CD4-positive, alpha-beta T cell treated with Interferon gamma for 1 hour (primary cell): ENCODE measurements around the gene ADTRP.
A peak's percentile ranks its signal among the peaks of the same experiment; 100 is the strongest.

ENCODE experiments used
- DNase-seq: peaks from one replicate; pipeline ENCODE4 v3.0.0-alpha.2; 2020

Gene ADTRP

DNA sequence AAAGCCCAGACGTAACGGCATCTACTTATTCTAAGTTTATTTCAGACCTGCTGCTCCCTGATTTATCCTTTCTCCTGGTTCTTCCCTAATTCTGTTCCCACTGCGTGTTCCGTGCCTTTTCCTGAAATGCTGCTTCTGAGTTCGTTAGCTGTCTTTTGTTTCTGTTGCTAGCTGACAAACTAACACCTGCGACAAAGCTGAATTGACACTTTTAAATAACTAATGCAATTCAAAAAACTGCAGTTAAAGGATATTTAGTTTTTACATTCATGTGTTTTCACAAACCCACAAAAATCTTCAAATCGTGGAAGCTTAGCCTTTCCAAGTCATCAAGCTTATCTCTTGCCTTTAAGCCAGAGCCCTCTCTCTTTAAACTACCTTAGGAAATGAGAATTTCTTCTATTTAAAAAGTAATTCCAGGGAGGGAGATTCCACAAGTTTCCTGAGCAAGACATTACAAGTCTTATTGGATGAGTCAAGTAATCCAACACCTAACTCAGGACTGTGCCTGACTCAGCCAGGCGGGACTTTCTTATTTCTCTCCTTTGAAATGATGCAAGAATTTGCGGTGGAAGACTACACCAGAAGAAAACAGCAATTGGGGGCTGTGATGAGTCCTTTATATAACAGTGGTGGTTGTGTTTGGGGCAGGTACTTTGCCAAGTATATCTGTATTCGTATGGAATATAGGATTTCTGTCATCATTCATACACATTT lies 6.3 kb downstream of the ADTRP start:
- no peak for DNase-seq

DNA sequence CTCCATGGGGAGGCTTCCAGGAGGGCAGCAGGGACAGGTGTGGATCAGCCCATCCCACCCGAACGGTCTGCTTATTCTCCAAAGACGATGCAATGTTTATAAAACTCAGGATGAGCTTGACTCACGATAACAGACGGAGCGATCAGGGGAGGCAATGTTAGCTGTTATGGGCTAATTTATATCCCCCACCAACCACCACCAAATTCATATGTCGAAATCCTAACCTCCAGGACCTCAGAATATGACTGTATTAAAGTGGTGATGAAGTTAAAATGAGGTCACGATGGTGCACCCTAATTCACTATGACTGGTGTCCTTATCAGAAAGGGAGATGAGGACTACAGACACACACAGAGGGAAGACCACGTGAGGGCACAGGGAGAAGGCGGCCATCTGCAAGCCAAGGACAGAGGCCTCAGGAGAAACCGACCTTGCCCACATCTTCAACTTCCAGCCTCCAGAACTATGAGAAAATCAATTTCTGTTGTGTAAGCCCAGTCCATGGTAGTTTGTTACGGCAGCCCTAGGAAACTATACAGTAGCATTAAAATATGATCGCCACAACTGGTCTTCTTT lies 7.0 kb downstream of the ADTRP start:
- DNase-seq, result no peak

DNA sequence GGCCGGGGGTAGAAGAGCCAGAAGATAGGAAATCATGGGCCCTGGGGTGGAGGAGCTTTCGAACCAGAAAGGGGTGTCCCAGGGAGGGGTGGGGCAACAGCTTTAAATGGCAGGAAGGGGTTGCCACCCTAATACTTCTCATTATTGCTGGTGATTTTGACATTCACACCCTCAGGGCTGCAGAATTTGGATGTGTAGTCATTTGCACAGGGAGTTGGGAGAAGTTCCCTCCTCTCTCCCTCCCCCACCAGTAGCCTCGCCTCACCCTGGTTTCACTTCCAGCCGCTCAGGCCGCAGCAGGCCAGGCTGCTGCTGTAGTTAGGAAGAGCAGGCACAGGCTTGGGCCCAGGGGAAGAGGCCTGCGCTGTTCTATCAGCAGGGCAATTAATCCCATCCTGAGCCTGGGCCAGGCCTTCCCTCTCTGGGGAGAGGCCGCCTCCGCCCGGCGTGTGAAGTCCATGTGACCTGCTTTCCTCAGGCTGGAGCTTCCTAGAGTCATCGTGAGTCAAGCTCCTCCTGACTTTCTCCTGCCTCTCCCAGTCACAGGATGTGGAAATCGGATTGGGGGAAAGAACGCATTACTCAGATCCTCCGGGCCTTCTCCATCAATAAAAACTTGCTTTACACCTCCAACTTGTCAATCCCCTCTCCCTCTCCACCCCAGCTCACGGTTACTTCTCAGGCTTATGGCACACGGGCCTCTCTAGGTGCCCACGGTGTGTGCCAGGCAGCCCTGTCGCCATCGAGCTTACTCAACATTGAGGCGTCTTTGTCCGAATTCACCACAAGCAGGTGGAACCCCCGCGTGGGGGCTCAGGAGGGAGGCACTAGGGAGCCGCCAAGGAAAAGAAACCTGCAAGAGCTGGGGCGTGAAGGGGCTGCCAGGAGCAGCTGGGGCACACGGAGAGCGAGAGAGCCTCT lies 7.8 kb downstream of the ADTRP start:
- peak; percentile 54 for DNase-seq

GRCh38 chr6:11769811-11770545 lies 8.6 kb downstream of the ADTRP start:
- no peak for DNase-seq

GRCh38 chr6:11769244-11769643 lies 9.4 kb downstream of the ADTRP start:
- DNase-seq, result no peak

- no peak for DNase-seq
These were observed 10.4 kb downstream of the ADTRP start for GRCh38 chr6:11767978-11768756.

GRCh38 chr6:11767458-11767857 lies 11.1 kb downstream of the ADTRP start:
- DNase-seq, result no peak

DNA sequence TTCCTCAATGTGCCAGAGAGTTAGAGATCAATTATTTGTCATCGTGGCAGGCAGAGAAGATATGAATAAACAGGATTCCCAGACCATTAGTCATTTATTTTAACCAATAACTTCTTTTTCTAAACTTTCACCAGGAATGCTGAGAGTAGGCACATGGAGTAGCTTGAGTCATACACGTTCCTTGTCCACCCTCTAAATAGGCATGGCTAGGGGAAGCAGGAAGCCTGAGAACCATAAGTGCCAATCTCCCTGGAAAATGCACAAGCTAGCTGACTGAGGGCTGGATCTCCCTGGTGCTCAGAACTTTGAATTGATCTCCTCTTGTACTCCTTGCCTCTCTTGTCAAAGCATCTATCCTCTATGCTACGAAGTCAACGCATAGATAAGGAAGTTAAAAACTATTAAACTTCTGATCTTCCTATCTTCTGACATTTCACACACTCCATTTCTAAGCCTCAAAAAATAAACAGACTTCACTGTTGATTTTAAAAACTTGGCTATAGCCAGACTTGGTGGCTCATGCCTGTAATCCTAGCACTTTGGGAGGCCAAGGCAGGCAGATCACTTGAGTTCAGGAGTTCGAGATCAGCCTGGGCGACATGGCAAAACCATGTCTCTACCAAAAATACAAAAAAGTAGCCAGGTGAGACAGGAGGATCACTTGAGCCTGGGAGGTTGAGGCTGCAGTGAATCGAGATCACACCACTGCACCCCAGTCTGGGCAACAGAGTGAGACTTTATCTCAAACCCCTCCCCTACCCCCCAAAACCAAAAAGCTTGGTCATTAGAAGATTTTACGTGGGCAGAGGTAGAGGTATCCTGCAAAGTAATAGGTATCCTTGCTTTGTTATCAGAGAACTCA lies 11.8 kb downstream of the ADTRP start:
- no peak for DNase-seq

- no peak for DNase-seq
These were observed 12.6 kb downstream of the ADTRP start for GRCh38 chr6:11766043-11766442.

DNA sequence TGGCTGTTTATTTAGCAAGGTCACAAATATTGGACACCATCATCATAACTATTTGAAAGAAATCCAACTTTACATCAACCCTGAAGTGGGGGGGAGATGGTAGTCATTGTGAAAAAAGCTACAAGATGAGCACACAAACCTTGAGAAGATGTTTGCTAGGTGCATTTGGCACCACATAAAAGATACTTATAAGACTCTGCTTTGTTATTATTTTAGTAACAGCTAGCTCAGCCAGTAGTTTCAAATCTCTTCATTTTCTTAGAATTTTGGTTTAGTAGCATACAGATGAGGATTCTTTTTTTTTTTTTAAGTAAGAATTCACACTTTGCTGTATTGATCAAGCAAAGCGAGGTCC lies 14.4 kb downstream of the ADTRP start:
- no peak for DNase-seq

DNA sequence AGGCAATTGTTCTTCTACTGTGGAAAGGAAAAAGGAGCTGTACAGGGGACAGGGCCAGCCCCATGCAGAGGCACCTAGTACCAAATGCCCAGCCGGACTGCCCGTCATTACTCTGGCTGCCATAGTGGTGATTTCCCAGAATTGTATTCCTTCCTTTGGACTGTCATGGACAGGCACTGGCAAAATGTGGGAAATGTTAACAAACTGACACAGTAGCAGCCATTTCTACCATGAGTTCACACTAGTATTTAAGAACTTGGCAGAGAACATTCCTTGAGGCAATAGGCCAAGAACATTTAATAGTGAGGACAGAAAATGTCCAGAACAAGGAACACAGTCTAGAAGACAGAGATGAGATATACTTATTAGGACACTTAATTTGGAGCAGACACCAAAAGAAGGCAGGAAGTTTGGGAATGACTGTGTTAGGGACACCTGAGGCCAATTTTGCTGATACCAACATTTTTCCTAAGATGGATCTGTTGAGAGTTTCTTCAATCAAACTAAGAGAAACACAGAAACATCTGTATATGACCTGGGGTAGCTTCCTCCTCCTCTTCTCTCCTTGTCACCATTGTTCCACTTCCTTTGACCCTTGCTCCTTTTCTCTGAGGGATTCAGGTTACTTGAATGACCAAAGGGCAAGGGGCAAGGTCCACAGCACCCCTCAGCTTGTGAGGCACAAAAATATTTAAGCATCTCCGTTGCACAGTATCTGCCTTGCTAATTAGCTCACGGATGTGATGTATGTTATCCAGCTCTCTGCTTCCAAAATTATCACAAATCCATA lies 14.9 kb downstream of the ADTRP start:
- DNase-seq, result no peak

DNA sequence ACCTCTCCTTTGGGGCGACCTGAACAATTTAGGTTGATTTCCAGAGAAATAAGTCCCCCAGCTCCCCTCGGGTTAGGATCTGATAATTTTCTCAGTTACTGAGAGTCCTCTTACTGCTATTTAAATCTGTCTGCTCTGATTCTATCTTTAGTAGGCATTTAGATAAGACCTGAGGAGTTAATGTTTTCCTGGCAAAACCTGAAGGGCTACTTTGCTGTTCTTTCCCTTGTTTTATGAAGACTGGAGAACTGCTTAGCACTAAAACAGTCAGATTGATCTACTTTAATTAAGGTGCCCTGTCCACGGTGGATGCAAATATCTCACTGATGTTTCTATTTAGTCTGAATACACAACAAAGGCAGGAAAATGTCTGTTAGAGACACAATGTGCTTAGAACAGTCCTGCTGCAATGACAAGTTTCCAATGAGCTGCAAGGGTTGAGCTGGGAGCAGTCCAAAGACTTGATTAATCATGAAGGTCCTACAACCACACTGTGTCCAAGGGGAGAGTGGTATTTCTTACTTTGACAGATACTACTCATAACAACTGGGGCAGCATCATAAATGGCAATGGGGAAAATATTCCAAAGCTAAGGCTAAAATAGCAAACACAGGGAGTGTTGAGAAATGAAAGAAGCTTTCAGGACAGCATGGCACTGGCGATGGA lies 15.7 kb downstream of the ADTRP start:
- no peak for DNase-seq

DNA sequence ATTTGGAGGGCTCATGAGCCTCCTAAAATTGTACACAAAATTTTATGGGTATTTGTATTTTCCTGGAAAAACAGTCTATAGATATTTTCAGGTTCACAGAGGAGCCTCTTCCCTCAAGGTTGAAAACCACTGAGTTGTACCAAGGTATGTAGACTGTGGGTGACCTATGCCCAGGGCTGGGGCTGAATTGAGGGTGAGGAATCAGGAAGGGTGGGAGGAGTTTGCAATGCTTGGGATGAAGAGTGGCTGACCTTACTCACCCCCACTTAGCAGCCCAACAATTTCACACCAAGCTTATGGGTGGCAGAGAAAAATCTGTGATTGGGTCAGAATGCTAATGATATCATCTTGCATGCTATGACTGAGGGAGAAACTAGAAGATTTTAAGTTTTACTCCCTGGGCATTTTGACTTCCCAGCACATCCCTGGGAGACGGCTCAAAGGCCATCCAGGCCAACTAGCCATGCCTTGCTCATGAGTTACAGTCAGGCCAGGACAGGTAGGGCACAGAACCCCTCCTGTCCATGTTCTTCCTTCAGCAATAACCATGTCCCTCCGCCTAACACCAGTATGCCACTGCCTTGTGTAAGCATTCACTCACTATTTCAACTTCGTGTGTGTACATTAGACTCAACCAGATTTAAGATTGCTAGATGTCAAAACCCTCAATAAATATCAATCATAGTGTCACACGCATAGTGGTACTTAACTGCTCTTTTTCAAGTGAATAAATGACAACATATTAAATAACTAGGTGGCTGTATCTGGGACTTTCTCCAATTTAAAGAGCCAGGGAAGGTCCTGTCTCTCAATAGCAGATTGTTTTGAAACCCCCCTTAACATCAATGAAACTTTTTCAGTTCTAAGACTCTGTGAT lies 16.6 kb downstream of the ADTRP start:
- no peak for DNase-seq

DNA sequence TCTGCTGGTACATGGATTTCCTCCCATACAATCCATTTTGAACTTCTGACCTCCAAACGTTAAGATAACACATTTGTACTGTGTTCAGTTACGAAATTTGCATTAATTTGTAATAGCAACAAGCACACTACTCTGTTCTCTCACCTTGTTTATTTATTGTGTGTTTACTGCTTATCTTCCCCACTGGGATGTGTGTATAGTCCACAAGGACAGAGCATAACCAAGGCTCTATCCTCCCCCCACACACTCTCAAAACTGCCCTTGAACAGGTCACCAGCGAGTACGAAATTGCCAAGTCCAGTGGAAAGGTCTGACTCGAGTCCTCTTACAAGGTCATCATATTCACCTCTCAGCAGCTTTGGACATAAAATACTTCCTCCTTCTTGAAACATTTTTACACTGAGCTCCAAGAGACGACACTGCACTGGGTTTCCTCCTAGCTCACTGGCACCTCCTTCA lies 18.6 kb downstream of the ADTRP start:
- no peak for DNase-seq

DNA sequence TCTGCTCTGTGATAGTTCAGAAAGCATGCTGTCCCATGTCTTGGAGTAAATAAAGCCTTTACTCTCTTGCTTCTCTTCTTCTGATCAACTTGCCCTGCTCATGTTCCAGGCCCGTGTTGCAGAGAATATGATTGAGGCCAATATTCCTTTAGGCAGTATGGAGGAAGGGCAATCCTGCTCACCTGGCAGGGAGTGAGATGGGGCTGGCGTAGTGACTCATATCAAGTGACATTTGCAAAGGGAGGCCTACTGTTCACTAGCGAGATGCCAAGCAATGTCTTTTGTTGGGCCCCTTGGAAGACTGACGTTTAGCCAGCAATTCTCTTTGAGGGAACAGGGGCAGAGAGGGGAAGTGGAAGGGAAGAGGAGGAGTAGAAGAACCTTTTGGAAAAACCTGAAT lies 19.7 kb downstream of the ADTRP start:
- DNase-seq, result no peak

- DNase-seq, result no peak
These were observed 21.9 kb downstream of the ADTRP start for GRCh38 chr6:11756726-11757125.

GRCh38 chr6:11756292-11756691 lies 22.3 kb downstream of the ADTRP start:
- no peak for DNase-seq

DNA sequence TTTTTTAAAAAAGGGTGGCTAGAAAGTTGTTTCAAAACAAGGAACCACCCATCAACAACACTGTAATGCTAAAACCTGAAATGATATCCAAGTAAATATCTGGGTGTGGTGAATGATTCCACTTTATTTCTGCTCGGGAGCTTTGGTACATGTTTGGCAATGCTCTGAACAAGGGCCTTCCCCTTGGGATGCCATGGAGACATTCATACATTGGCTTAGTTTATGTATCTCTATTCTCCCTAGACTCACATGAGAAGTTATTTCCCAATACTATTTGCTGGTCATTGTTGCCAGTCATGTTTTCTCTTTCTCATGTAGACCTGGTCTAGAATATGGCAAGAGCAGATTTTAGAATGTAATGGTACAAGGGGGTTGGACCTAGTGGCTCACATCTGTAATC lies 22.9 kb downstream of the ADTRP start:
- DNase-seq, result no peak
